ENCODE results near the gene TENM3. TPM values are rescaled to one million over a fixed set of nuclear protein-coding genes. Genes with fewer than 3 reads are reported as not detected.

TENM3 gene
- total and polyA plus RNA-seq, 5 experiments from 2014 or later = not detected

- POLR2A ChIA-PET = no interaction called here
- no peak overlapping the region for H3K27ac Mint-ChIP-seq
- DNase-seq (no peak), ATAC-seq (no peak)
- H3K9me3 Mint-ChIP-seq = peaks cover 0 to 3% (median 0%) of the 10 kb centered on the region in 9 donors
- H3K27me3 Mint-ChIP-seq = peaks cover 4 to 35% (median 8%) of the 10 kb centered on the region in 5 donors
- H3K4me3 Mint-ChIP-seq = no peak overlapping the region
- no peaks in the 10 kb centered on the region for H3K36me3 Mint-ChIP-seq
- no peaks in the 10 kb centered on the region for H3K4me1 Mint-ChIP-seq
Observed at GRCh38 chr4:182344968-182345367, 101.8 kb downstream of the TENM3 start.

- Mint-ChIP-seq H3K4me3 (no peak overlapping the region), H3K27ac (no peak overlapping the region), H3K9me3 (peaks cover 0 to 3% (median 0%) of the 10 kb centered on the region in 9 donors), H3K36me3 (no peaks in the 10 kb centered on the region), H3K27me3 (peaks cover 4 to 35% (median 8%) of the 10 kb centered on the region in 5 donors), H3K4me1 (no peaks in the 10 kb centered on the region)
- POLR2A ChIA-PET = no interaction called here
- no peak for ATAC-seq
- DNase-seq = no peak
Observed at GRCh38 chr4:182346250-182346649, 103.0 kb downstream of the TENM3 start.

GRCh38 chr4:182346675-182347375, 103.6 kb downstream of the TENM3 start:
- Mint-ChIP-seq H3K27me3 (peaks cover 4 to 35% (median 8%) of the 10 kb centered on the region in 5 donors), H3K4me3 (no peak overlapping the region), H3K36me3 (no peaks in the 10 kb centered on the region), H3K4me1 (no peaks in the 10 kb centered on the region), H3K9me3 (peaks cover 0 to 3% (median 0%) of the 10 kb centered on the region in 9 donors), H3K27ac (no peak overlapping the region)
- no peak for DNase-seq
- POLR2A ChIA-PET = no interaction called here
- ATAC-seq = no peak

- Mint-ChIP-seq H3K27ac (no peak overlapping the region), H3K27me3 (peaks cover 4 to 35% (median 8%) of the 10 kb centered on the region in 5 donors), H3K36me3 (no peaks in the 10 kb centered on the region), H3K9me3 (peaks cover 0 to 3% (median 0%) of the 10 kb centered on the region in 9 donors), H3K4me1 (no peaks in the 10 kb centered on the region), H3K4me3 (no peak overlapping the region)
- POLR2A ChIA-PET = no interaction called here
- DNase-seq (no peak), ATAC-seq (no peak)
Observed at GRCh38 chr4:182348779-182349326, 105.7 kb downstream of the TENM3 start.

- DNase-seq (no peak), ATAC-seq (no peak)
- POLR2A ChIA-PET = no interaction called here
- Mint-ChIP-seq H3K27ac (no peak overlapping the region), H3K27me3 (peaks cover 2 to 24% (median 7%) of the 10 kb centered on the region in 5 donors), H3K4me3 (no peak overlapping the region), H3K4me1 (no peaks in the 10 kb centered on the region), H3K9me3 (peaks cover 0 to 6% (median 0%) of the 10 kb centered on the region in 9 donors), H3K36me3 (no peaks in the 10 kb centered on the region)
Observed at GRCh38 chr4:182350041-182350440, 106.8 kb downstream of the TENM3 start.

- DNase-seq = no peak
- no peak for ATAC-seq
- Mint-ChIP-seq H3K9me3 (peaks cover 0 to 13% (median 5%) of the 10 kb centered on the region in 9 donors), H3K4me1 (no peaks in the 10 kb centered on the region), H3K36me3 (no peaks in the 10 kb centered on the region), H3K4me3 (no peak overlapping the region), H3K27ac (no peak overlapping the region), H3K27me3 (peaks cover 0 to 13% (median 3%) of the 10 kb centered on the region in 5 donors)
- POLR2A ChIA-PET = no interaction called here
Observed at GRCh38 chr4:182351485-182351884, 108.3 kb downstream of the TENM3 start.

GRCh38 chr4:182354106-182354505, 110.9 kb downstream of the TENM3 start:
- Mint-ChIP-seq H3K4me3 (no peak overlapping the region), H3K27ac (no peak overlapping the region), H3K36me3 (no peaks in the 10 kb centered on the region), H3K9me3 (peaks cover 0 to 11% (median 3%) of the 10 kb centered on the region in 9 donors), H3K27me3 (peaks cover 0 to 4% (median 0%) of the 10 kb centered on the region in 5 donors), H3K4me1 (no peaks in the 10 kb centered on the region)
- DNase-seq (no peak), ATAC-seq (no peak)
- POLR2A ChIA-PET = no interaction called here

GRCh38 chr4:182354867-182355266, 111.7 kb downstream of the TENM3 start:
- Mint-ChIP-seq H3K36me3 (no peaks in the 10 kb centered on the region), H3K4me1 (no peaks in the 10 kb centered on the region), H3K27me3 (peaks cover 0 to 4% (median 0%) of the 10 kb centered on the region in 5 donors), H3K4me3 (no peak overlapping the region), H3K27ac (no peak overlapping the region), H3K9me3 (peaks cover 0 to 11% (median 5%) of the 10 kb centered on the region in 9 donors)
- POLR2A ChIA-PET = no interaction called here
- ATAC-seq (no peak), DNase-seq (no peak)

GRCh38 chr4:182367153-182367552, 124.0 kb downstream of the TENM3 start:
- POLR2A ChIA-PET = no interaction called here
- Mint-ChIP-seq H3K9me3 (peaks cover 0 to 10% (median 0%) of the 10 kb centered on the region in 9 donors), H3K4me3 (no peak overlapping the region), H3K27me3 (peaks cover 0 to 22% (median 3%) of the 10 kb centered on the region in 5 donors), H3K27ac (no peak overlapping the region), H3K4me1 (no peaks in the 10 kb centered on the region), H3K36me3 (no peaks in the 10 kb centered on the region)
- DNase-seq (no peak), ATAC-seq (no peak)

GRCh38 chr4:182369211-182369610, 126.0 kb downstream of the TENM3 start:
- peaks cover 0 to 10% (median 0%) of the 10 kb centered on the region in 9 donors for H3K9me3 Mint-ChIP-seq
- no peaks in the 10 kb centered on the region for H3K36me3 Mint-ChIP-seq
- peaks cover 0 to 22% (median 3%) of the 10 kb centered on the region in 5 donors for H3K27me3 Mint-ChIP-seq
- POLR2A ChIA-PET = no interaction called here
- no peak overlapping the region for H3K4me3 Mint-ChIP-seq
- H3K4me1 Mint-ChIP-seq = no peaks in the 10 kb centered on the region
- H3K27ac Mint-ChIP-seq = no peak overlapping the region
- no peak for ATAC-seq
- DNase-seq = no peak

- no peaks in the 10 kb centered on the region for H3K36me3 Mint-ChIP-seq
- no peak for DNase-seq
- POLR2A ChIA-PET = no interaction called here
- H3K4me3 Mint-ChIP-seq = no peak overlapping the region
- H3K27me3 Mint-ChIP-seq = peaks cover 2 to 18% (median 4%) of the 10 kb centered on the region in 5 donors
- no peak for ATAC-seq
- no peak overlapping the region for H3K27ac Mint-ChIP-seq
- peaks cover 0 to 14% (median 0%) of the 10 kb centered on the region in 9 donors for H3K9me3 Mint-ChIP-seq
- H3K4me1 Mint-ChIP-seq = no peaks in the 10 kb centered on the region
Observed at GRCh38 chr4:182370491-182370890, 127.3 kb downstream of the TENM3 start.

GRCh38 chr4:182380771-182381181, 137.6 kb downstream of the TENM3 start:
- Mint-ChIP-seq H3K27me3 (peaks cover 0 to 19% (median 7%) of the 10 kb centered on the region in 5 donors), H3K27ac (no peak overlapping the region), H3K4me1 (no peaks in the 10 kb centered on the region), H3K9me3 (peaks cover 0 to 2% (median 0%) of the 10 kb centered on the region in 9 donors), H3K4me3 (no peak overlapping the region), H3K36me3 (no peaks in the 10 kb centered on the region)
- POLR2A ChIA-PET = no interaction called here
- DNase-seq (no peak), ATAC-seq (no peak)

GRCh38 chr4:182382941-182383340, 139.7 kb downstream of the TENM3 start:
- no peak for DNase-seq
- peaks cover 0 to 2% (median 0%) of the 10 kb centered on the region in 9 donors for H3K9me3 Mint-ChIP-seq
- no peak overlapping the region for H3K27ac Mint-ChIP-seq
- no peaks in the 10 kb centered on the region for H3K36me3 Mint-ChIP-seq
- POLR2A ChIA-PET = no interaction called here
- H3K4me3 Mint-ChIP-seq = no peak overlapping the region
- peaks cover 0 to 15% (median 5%) of the 10 kb centered on the region in 5 donors for H3K27me3 Mint-ChIP-seq
- ATAC-seq = no peak
- H3K4me1 Mint-ChIP-seq = no peaks in the 10 kb centered on the region

Data from naive thymus-derived CD8-positive, alpha-beta T cell (primary cell).